Calu3 (cell line): ENCODE data around the gene SLC12A6. TPM values are rescaled to one million over a fixed set of nuclear protein-coding genes. Genes with fewer than 3 reads are reported as not detected.

Experiments
- BruUV-seq: library from RNA; stranded (reverse); fragments of 400-500 nt; replicated peaks from 2 replicates; lab custom pipeline; 2021; lab: Mats Ljungman, UMichigan
- CTCF ChIA-PET: fragments of 300-600 bp; sonication (Branson Sonifier 250); formaldehyde crosslinking; loops from one replicate; lab custom pipeline; 2022; ENCODE audit warnings: antibody characterized with exemption; lab: Charles Lee
- DNase-seq: peaks from one replicate; pipeline ENCODE4 v3.0.0; 2022
- H3K27ac Mint-ChIP-seq: one replicate; pipeline ENCODE4 v1.8.0; 2022; ENCODE audit warnings: mixed read lengths; ENCODE audit not compliant: unreplicated experiment
- H3K27me3 Mint-ChIP-seq: one replicate; pipeline ENCODE4 v1.8.0; 2022; ENCODE audit warnings: mixed read lengths; ENCODE audit not compliant: unreplicated experiment
- H3K36me3 Mint-ChIP-seq: one replicate; pipeline ENCODE4 v1.8.0; 2022; ENCODE audit warnings: mild to moderate bottlenecking, moderate library complexity, mixed read lengths; ENCODE audit not compliant: insufficient read depth, unreplicated experiment
- H3K4me1 Mint-ChIP-seq: one replicate; pipeline ENCODE4 v1.8.0; 2022; ENCODE audit warnings: mild to moderate bottlenecking, low read depth, mixed read lengths; ENCODE audit not compliant: unreplicated experiment
- H3K4me3 Mint-ChIP-seq: one replicate; pipeline ENCODE4 v1.8.0; 2022; ENCODE audit warnings: mild to moderate bottlenecking, low read depth, moderate library complexity, mixed read lengths; ENCODE audit not compliant: unreplicated experiment
- H3K9me3 Mint-ChIP-seq: one replicate; pipeline ENCODE4 v1.8.0; 2022; ENCODE audit warnings: low read depth, mixed read lengths; ENCODE audit not compliant: unreplicated experiment
- intact Hi-C: fragments of 100-400 bp; cut with micrococcal nuclease; formaldehyde crosslinking; loops from one replicate; pipeline ENCODE4 v1.10.0; 2022; ENCODE audit not compliant: unreplicated experiment
- total RNA-seq: library from RNA; stranded (reverse); gene quantifications from 2 replicates; pipeline ENCODE4 v1.2.3, GENCODE V29; 2022
- TF ChIP-seq, protein P1 (sequence below): fragments of 200-600 bp; IDR thresholded peaks from one replicate; pipeline ENCODE4 v1.8.0; 2022; ENCODE audit warnings: antibody characterized with exemption; ENCODE audit not compliant: unreplicated experiment

SLC12A6 gene
- total RNA-seq, 1 experiment from 2014 or later, result 3.8 TPM

DNA sequence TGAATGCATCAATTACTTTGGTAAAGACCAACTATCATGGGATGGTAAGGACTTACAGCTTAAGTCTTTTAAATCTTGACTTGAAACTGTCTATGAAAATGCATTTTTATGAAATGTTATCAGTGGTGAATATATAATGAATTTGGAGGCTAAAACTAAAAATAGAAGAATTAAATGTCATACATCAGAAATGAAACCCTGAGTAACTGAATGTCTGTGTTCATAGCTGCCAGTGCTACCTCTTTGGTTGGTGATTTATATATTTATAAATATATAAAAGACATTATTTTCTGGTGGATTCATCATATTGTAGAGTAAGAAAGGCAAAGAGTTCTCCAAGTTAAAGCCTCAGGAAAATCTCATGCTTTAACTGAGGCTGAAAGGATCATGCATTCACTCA lies 12.2 kb downstream of the SLC12A6 start:
- Mint-ChIP-seq H3K27ac (no peak overlapping the region), H3K4me1 (no peaks in the 10 kb centered on the region), H3K9me3 (no peaks in the 10 kb centered on the region), H3K4me3 (no peak overlapping the region), H3K36me3 (no peaks in the 10 kb centered on the region), H3K27me3 (no peaks in the 10 kb centered on the region)
- intact Hi-C loops, result no loop called here
- CTCF ChIA-PET, result no interaction called here
- TF ChIP-seq, protein P1, sequence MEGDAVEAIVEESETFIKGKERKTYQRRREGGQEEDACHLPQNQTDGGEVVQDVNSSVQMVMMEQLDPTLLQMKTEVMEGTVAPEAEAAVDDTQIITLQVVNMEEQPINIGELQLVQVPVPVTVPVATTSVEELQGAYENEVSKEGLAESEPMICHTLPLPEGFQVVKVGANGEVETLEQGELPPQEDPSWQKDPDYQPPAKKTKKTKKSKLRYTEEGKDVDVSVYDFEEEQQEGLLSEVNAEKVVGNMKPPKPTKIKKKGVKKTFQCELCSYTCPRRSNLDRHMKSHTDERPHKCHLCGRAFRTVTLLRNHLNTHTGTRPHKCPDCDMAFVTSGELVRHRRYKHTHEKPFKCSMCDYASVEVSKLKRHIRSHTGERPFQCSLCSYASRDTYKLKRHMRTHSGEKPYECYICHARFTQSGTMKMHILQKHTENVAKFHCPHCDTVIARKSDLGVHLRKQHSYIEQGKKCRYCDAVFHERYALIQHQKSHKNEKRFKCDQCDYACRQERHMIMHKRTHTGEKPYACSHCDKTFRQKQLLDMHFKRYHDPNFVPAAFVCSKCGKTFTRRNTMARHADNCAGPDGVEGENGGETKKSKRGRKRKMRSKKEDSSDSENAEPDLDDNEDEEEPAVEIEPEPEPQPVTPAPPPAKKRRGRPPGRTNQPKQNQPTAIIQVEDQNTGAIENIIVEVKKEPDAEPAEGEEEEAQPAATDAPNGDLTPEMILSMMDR, result no peak
- no TSS peak for BruUV-seq
- no peak for DNase-seq

DNA sequence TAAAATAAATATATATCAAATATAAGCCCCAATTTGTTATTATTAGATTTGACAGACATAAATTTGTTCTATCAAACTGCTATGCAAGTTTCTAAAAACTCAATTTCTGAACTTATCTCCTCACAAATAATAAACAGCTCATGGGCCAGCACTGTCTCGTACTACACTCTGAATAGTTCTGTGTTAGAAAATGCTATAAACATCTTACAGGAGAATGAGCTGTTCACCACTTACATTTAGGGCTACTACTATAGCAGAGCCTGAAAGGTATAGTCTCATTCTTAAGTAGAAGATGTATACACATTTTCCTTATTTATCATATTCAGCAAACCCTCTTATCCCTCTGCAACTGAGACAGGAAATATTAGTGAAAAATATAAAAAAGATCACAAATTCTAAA lies 12.6 kb downstream of the SLC12A6 start:
- H3K4me1 Mint-ChIP-seq, result no peaks in the 10 kb centered on the region
- H3K9me3 Mint-ChIP-seq, result no peaks in the 10 kb centered on the region
- intact Hi-C loops, result no loop called here
- DNase-seq, result no peak
- TF ChIP-seq, protein P1, result no peak
- H3K27me3 Mint-ChIP-seq, result no peaks in the 10 kb centered on the region
- H3K36me3 Mint-ChIP-seq, result no peaks in the 10 kb centered on the region
- CTCF ChIA-PET, result no interaction called here
- H3K4me3 Mint-ChIP-seq, result no peak overlapping the region
- BruUV-seq, result no TSS peak
- no peak overlapping the region for H3K27ac Mint-ChIP-seq

DNA sequence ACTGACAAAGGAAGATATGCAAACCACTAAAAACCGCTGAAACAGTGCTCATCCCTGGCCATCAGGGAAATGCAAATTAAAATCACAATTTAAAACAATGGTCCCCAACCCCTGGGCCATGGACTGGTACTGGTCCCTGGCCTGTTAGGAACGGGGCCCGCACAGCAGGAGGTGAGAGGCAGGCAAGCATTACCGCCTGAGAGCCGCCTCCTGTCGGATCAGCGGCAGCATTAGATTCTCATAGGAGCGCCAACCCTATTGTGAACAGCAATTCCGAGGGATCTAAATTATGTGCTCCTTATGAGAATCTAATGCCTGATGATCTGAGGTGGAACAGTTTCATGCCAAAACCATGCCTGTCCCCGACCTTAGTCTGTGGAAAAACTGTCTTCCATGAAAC lies 14.4 kb downstream of the SLC12A6 start:
- Mint-ChIP-seq H3K4me1 (no peaks in the 10 kb centered on the region), H3K9me3 (no peaks in the 10 kb centered on the region)
- intact Hi-C loops, result no loop called here

DNA sequence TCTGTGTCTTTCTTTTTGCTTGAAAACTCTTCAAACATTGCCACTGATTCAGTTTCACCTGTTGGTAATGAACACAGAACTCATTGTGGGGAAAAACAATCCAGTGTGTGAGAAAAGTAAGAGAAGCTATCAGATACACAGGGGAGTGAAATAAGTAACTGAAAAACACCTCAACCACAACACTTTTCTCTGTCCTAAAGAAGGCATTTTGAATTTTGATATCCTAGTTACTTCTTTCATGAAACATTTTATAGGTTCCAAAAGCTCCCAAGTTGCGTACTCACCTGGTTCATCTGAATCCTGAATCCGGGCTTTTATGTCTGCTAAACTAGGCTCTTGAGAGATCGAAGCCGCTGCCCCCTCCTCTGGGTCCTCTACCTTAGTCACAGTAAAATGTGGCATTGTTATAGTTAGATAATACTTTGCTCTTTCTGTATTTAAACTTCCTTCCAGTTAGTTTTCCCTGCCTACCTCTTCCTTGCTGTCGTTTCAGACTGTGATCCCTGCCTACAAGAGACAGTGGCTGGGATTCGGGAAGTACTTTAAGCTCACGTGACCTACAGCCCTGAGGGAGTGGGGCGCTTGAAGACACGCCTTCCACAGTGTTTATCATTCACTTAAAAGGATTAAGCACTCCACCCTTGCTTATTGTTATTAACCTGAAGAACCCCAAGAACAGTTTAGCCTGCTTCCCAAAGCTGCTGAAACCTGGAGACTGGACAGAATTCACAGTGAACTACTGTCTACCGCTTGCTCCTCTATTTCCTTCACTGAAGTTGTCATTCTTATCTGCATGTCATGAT lies 19.1 kb downstream of the SLC12A6 start:
- Mint-ChIP-seq H3K27ac (peak overlapping the region; percentile 88), H3K27me3 (no peaks in the 10 kb centered on the region), H3K36me3 (peaks cover 5% of the 10 kb centered on the region), H3K4me1 (no peaks in the 10 kb centered on the region), H3K9me3 (no peaks in the 10 kb centered on the region), H3K4me3 (peak overlapping the region; percentile 81)
- CTCF ChIA-PET, result no interaction called here
- TSS peak; percentile 65 for BruUV-seq
- peak; percentile 12 for DNase-seq
- intact Hi-C loops, result no loop called here
- TF ChIP-seq, protein P1, result no peak

More for the DNA sequence above, 14.4 kb downstream of the SLC12A6 start:
- TF ChIP-seq, protein P1, result no peak
- CTCF ChIA-PET, result no interaction called here
- H3K36me3 Mint-ChIP-seq, result peaks cover 5% of the 10 kb centered on the region
- no TSS peak for BruUV-seq
- no peak overlapping the region for H3K4me3 Mint-ChIP-seq
- H3K27me3 Mint-ChIP-seq, result no peaks in the 10 kb centered on the region
- H3K27ac Mint-ChIP-seq, result no peak overlapping the region
- no peak for DNase-seq
